HG03103 (cell line): ENCODE data around the gene C3orf80.
"Not testable (repeated sequence)": the region's sequence is repeated elsewhere in the genome, so short reads cannot be mapped to it uniquely, and the experiment has no call there.

ENCODE experiments used
- ATAC-seq: cut with Tn5 transposase; IDR thresholded peaks from one replicate; pipeline ENCODE4 v1.9.1; 2021; ENCODE audit warnings: low read depth; ENCODE audit not compliant: unreplicated experiment

The C3orf80 gene

DNA sequence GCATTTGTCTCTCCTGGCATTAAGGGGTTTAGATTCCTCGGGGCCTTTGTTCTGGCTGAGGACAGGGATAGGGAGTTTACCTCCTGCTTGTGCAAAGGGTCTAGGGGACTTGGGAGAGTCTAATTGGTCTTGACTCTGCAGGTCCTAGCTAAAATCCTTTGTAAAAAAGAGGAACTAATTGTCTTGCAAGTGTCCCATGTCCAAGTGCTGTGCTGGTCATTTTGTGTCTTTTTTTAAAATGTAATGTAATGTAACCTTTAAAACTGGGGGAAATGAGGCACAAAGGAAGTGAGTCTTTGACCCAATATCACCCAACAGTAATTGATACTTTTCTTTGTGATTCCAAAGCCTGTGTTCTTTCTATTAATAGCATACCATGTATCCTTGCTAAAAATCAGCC is 14.9 kb upstream of the C3orf80 start:
- no peak for ATAC-seq

DNA sequence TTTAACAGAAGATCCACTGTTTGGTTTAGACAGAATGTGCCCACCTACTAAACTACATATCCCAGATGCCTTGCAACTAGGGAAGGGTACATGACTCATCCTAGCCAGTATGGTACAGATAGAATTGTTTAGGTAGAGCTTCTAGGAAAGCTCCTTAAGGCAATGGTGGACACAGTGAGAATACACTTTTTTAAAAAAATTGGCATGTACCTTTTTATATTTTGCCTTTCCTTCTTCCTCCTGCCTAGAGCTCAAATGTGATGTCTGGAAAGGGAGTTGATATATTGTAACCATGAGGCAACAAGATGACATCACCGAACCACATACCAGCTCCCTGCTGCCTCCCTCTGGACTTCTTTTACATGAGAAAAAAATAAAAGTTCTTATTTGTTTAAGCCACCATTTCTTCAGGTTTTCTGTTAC is 14.4 kb upstream of the C3orf80 start:
- ATAC-seq = no peak

DNA sequence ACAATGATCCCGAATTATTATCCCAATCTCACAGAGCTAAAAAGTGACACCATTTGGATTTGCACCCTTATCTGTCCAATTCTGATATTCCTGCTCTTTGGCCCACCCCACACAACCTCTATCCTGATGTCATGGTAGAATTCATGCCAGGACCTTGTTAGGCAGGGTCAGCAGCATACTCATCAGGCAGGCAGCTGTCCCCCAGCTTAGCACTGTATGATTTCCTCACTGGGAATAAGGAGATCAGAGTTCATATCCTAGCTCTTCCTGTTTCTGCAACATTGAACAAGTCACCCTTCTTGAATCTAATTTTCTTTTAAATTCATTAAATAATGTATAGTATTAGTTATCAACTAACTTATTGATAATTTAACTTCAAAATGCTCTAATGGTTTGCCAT is 12.0 kb upstream of the C3orf80 start:
- ATAC-seq = no peak

DNA sequence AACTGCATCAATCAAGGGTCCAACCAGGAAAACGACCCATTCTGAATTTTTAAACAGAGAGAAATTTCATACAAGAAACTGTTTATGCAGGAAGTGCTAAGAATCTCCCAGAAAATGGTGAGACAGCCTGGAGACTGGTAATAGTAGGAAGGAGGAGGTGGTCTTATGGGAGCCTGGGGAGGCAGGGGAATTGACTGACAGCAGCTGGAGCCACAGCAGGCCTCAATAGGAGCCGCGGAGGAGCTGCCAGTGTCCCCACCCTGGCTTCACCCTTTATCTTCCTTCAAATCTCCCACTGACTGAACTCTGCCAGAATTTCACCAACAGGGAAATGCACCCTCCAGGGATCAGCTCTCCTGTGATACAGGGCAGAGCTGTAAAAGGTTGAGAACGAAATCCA is 7.5 kb upstream of the C3orf80 start:
- no peak for ATAC-seq

DNA sequence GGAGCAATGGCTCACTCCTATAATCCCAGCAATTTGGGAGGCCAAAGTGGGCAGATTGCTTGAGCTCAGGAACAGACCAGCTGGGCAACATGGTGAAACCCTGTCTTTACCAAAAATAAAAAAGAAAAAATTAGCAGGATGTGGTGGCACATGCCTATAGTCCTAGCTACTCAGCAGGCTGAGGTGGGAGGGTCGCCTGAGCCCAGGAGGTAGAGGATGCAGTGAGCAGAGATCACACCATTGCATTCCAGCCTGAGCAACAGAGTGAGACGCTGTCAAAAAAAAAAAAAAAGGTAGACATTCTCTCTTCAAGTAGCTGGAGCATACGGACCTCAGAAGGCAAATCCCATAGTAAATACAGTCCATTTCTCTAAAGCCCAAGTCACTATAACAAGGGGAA is 7.1 kb upstream of the C3orf80 start:
- no peak for ATAC-seq

DNA sequence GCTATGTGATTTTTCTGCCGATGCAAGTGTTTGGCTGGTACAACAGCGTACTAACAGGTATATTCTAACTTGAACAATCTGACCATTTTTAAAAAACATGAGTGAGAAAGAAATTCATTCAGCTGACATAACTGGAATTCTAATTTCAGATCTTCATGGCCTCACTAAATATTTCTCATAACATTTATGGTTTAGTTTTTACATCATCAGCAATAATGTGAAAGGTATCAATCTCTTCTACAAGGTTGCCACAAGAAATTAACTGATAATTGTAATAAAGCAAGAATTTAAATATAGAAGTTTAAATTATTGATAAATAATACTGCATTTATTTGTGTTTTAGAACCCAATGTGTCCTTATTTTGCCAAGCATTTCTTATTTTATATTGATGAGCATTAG is 5.2 kb upstream of the C3orf80 start:
- no peak for ATAC-seq

DNA sequence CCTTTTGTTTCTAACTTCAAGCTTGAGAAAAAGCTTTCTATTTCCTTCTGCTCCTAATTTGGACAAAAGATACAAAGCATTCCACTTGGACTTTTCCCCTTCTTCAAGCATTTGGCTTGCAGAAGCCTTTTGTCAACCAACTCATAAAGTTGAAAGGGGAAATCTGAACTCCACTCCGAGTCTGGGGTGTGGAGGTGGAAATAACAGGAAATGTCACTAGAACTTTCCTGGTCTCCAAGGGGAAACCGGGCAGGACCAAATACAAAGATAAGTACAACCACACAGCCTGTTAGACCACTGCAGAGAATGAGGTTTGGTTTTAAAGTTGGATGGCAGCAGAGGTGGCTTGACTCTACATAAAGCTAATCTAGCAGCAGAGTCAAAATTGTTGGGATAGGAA is 4.2 kb upstream of the C3orf80 start:
- ATAC-seq = no peak

DNA sequence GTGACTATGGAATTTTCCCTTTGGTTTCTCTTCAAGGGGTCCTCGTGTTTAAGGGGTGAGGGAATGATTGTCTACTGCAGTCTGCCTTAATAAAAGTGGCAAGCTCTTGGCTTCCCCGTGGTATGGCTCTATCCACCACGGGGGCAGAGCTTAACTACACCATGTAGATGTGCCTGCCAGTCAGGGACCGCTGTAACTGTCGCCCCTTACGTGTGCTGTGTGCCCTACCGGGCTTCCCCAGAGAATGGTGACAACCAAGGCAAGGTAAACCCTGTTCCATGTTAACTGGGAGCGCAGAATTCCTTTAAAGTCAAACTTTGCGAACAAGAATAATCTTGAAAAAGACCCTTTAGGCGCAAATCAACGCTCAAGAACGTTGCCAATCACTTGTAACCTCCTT is 966 bp upstream of the C3orf80 start:
- ATAC-seq = no peak

DNA sequence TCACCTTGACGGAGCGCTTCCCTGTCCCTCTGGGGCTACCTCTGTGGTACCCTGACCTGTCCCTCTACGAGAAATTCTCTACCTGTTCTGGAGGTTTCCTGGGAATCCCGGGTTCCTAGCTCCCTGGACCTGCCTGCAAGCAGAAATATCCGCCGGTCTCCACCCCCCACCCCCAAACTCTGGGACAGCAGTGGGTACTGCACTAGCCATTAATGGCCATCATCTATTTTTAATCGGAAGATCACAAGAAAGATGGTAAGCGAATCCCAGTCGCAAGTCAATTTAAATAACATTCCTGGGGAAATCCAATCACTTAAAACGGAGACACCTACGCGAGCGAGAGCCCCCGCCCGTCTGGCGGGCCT is 429 bp upstream of the C3orf80 start:
- ATAC-seq = no peak

DNA sequence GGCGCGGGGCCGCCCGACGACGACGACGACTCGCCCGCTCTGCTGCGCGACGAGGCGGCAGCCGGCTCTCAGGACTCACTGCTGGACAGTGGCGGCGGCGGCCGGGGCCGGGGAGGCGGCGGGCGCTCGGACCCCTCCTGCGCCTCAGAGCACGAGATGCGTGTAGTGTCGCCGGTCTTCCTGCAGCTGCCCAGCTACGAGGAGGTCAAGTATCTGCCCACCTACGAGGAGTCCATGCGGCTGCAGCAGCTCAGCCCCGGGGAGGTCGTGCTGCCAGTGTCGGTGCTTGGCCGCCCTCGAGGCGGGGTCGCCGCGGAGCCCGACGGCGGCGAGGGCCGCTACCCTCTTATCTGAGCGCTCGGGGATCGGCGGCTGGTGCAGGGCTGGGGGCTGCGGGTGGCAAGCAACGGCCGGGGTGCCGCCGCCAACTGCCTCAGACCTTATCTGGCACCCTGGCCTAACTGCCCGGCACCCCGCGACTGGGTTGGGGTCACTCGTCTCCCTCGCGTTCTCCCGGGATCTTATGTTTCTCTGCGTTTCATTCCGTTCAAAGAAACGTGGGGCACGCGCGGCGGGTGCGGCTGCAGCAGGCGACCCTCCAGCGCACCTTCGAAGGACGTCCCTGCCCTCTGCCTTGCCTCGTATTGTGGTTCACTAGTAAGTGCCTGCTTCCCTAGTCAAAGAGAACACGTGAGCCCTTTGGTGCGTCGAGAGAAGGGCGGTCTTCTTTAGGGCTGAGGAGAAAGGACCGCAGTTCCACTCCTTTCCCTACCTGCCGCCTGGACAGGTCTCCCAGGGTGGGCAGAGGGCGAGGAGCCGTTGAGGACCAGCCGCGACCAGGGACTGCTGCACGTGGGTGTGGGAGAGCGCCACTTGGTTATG is 1.0 kb downstream of the C3orf80 start:
- ATAC-seq = peak; percentile 15

DNA sequence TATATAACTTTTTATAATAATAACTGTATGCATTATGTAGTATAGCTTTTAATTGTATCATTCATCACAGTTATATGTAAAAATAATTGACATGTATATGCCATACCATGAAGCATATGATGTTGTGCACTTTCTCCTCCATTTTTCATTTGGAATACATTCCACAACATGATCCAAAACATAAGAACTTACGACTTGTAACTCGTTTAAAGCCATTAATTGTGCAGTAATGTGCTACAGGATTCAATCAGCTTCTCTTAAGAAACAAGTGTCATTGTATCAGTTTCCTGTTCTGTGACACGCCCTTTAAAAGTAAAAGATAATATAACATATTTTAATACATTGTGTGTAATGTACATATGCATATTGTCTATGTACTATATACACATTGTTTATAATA is 2.2 kb downstream of the C3orf80 start:
- no peak for ATAC-seq

DNA sequence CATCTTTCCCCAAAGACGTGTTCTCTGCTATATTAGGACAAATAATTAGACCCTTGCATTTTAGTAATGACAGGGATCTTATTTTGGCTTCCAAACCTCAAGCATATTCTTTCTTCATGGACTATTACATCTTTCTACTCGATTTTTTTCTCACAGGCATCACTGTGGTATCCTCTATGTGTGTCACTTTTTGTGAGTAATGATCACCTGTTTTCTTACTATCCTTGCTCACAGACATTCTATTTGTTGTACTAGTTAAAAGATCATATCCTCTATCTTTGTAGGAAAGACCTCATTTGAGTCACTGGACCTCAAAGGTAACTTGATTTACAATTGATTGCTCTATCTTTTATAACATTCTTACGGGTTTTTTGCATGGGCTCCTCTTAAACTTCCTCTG is 6.8 kb downstream of the C3orf80 start:
- no peak for ATAC-seq

DNA sequence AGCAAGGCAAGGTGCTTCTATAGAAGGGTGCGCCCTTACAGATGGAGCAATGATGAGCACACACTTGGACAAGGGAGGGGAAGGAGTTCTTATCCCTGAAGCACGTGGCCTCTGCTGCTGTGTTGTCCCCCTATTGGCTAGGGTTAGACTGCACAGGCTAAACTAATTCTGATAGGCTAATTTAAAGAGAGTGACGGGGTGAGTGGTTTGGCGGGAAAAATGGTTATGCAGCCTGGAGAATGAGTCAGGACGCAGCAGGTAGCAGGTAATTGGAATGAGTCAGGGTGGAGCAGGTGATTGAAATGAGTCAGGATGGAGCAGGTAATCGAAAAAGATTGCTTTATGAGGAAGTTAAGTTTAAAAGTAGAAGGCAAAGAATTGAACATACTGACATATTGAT is 15.5 kb downstream of the C3orf80 start:
- not testable (repeated sequence) for ATAC-seq

DNA sequence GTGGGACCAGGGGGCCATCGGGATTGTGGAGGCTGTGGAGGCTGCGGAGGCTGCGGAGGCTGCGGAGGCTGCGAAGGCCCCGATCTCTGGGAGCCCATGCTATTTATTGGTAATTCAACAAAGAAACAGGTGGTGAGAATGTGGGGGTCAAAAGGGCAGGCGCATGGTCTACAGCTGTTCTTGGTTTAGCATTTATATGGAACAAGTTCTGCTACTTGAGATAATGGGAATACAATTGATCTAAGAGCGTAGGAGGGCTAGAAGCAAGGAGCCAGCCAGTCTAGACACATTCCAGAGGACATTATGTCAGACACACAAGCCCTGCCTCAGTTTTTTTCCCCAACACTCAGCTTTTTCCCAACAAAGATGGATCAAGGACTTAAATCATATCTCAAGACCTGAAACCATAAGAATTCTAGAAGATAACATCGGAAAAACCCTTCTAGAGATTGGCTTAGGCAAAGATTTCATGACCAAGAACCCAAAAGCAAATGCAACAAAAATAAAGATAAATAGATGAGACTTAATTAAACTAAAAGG is 20.1 kb downstream of the C3orf80 start:
- no peak for ATAC-seq

DNA sequence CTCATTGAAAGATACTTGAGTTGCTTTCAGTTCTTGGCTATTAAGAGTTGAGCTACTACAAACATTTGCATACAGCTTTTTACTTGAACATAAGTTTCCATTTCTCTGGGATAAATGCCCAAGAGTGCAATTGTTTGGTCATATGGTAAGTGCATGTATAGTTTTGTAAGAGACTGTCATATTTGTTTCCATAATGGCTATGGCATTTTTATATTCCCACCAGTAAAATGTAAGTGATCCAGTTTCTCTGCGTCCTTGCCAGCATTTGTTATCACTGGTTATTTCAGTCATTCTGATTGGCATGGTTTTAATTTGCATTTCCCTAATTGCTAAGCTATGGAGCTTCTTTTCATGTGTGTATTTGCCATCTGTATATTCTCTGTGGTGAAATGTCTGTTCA is 22.5 kb downstream of the C3orf80 start:
- ATAC-seq = no peak

DNA sequence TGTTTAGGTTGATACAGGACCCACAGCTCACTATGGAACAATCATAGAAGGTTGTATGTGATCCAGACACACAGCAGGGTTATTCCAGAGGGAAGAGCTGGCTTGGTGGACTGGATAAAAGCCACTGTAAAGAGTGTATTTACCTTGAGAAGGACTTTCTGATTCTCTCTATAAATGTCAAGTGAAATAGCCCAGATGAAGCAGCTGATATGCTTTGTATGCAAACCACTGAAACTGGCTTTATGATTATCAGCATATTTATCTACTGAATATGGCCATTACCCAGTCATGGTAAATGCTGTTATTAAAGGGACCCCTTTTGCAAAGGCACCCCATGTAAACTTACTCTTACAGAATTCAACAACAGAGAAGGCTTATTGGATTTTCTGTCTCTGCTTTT is 28.1 kb downstream of the C3orf80 start:
- ATAC-seq = no peak

DNA sequence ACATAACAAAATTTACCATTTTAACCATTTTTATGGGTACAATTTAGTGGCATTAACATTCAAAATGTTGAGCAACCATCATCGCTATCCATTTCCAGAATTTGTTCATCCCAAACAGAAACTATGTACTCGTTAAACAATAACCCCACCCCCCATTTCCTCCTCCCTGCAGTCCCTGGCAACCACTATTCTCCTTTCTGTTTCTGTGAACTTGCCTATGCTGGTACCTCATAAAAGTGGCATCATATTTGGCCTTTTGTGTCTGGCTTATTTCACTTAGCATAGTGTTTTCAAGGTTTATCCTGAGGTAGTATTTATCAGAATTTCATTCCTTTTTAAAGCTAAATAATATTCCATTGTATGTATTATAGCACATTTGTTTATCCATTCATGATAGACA is 32.4 kb downstream of the C3orf80 start:
- no peak for ATAC-seq

DNA sequence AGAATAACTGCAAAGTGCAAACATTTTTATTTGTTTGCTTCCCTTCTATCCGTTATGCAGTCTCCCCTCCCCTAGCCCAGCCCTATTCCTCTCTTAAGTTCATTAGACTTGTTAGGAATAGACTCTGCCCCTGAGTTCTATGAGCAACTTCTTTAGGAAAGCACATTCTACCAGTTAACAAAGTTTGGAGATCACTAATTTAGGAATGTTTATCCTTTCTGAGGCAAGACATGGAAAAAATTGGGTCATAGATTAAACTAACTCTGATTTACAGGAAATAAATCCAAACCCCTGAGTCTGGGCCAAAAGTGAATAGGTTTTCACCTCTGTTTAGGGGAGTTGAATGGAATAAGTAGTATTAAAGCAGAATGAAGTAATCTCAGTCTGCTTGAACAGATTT is 34.4 kb downstream of the C3orf80 start:
- ATAC-seq = no peak

DNA sequence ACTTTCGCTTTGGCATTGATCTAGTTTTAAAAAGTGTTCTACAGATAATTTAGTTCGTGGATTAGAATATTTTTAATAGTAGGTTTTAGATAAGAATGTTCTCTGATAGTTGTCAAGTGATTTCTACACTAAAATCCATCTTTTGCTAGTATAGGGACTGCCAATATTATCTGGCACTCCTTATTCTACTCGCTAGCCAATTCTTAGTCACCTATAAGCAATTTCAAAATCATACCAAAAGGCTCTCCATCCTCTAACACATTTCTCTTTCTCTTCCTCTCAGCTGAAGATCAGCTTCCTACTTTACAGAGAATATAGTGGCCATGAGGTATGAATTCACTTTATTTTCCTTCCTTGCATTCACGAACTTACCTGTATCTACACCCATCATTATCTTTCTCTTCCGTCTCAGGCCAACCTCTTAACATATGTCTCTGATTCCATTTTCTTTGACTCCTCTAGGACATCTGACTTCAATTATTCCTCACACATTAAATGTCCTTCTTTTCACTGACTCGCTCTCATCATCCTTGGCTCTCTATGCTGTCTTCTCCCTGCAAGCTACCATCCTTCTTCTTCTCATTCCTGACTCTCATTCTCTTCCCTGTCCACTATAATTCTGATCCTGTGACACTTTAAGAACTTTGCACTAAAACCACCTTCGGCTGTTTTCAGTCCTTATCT is 35.5 kb downstream of the C3orf80 start:
- ATAC-seq = no peak

DNA sequence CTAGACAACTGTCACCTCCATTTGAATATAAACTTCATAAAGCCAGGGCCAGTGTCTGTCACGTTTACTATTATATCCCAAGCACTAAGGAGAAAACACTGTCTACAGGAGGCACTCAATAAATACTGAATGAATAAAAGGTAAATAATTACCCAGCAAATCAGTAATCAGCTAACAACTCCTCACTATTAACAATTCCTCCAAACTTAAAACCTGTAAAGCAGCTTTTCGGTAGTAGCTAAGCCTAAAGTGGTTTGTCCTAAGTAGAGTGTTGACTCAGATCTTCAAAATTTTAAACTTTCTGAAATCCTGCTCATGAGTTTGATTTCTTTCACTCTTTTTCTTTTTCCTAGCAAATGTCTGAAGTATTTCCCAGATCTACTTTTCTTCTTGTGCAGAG is 39.9 kb downstream of the C3orf80 start:
- no peak for ATAC-seq
